Measurements from ENCODE around the gene MFF. TPM values are rescaled to one million over a fixed set of nuclear protein-coding genes. Genes with fewer than 3 reads are reported as not detected.

MFF gene
- total RNA-seq, 2 experiments from 2014 or later: 78.3 to 104 TPM

DNA sequence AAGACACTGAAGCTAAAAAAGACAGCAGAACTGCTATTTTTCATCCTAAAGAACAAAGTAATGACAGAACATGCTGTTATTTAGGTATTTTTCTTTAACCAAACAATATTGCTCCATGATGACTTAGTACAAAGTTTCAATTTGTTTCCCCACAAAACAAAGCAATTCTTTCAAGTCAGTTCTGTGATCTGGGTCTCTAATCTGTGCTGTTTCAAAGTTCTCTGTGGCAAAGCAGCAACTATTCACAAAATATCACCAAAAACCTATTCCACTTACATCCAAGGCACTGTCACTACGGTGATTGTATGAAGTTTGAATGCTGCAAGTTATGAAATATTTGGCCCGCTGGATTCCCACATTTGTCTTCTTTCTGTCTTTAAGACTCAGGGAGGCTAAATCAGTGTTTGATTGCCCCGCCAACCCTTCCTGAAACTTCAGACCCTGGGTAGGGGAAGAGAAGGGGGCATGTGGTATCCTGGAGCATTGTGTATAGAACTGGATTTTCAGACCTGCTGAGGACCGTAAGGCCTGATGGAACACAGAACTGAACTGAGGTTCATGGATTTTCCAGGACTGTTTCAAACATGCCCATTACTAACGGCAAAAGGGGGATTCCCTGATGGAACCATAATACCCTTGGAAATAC lies 13.1 kb upstream of the MFF start:
- intact Hi-C loops (cut with DNase I, micrococcal nuclease): no loop called here
- no peak overlapping the region for H3K27ac Mint-ChIP-seq
- no peaks in the 10 kb centered on the region for H3K36me3 Mint-ChIP-seq (ENCODE audit: low read depth)
- ChIA-PET POLR2A (no interaction called here), CTCF (interaction anchor here (0.6 kb wide), 1 partner anchor 1976 kb away, joined by 3 read pairs; no protein-coding TSS in a partner anchor)
- no peak overlapping the region for H3K4me3 Mint-ChIP-seq
- ATAC-seq (no peak), DNase-seq (no peak)
- no peaks in the 10 kb centered on the region for H3K4me1 Mint-ChIP-seq
- no peaks in the 10 kb centered on the region for H3K27me3 Mint-ChIP-seq
- H3K9me3 Mint-ChIP-seq (ENCODE audit: low read depth): no peaks in the 10 kb centered on the region

DNA sequence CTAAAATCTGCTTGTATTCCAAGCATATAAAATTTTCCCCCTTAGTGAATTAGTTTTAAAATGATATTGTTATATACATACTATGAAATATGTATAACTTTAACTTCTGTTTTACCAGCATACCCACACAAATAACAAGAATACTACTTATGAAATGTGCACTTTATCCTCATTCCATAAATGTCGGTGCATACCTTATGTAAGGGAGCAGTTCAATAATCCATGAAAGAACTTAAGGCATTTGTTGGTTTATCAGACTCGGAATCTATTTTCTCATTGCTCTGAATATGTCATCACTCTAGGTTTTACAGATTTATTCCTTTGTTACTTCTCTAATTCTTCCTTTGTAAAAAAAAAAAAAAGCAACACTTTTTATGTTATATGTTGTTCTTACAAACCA lies 12.5 kb upstream of the MFF start:
- H3K36me3 Mint-ChIP-seq (ENCODE audit: low read depth): no peaks in the 10 kb centered on the region
- H3K4me1 Mint-ChIP-seq: no peaks in the 10 kb centered on the region
- CTCF ChIA-PET: interaction anchor here (0.6 kb wide), 1 partner anchor 1975 kb away, joined by 3 read pairs; no protein-coding TSS in a partner anchor
- H3K27ac Mint-ChIP-seq: no peak overlapping the region
- H3K4me3 Mint-ChIP-seq: no peak overlapping the region
- POLR2A ChIA-PET: no interaction called here
- no peak for DNase-seq
- no peaks in the 10 kb centered on the region for H3K9me3 Mint-ChIP-seq (ENCODE audit: low read depth)
- no peaks in the 10 kb centered on the region for H3K27me3 Mint-ChIP-seq
- no peak for ATAC-seq
- intact Hi-C loops (cut with DNase I, micrococcal nuclease): no loop called here

DNA sequence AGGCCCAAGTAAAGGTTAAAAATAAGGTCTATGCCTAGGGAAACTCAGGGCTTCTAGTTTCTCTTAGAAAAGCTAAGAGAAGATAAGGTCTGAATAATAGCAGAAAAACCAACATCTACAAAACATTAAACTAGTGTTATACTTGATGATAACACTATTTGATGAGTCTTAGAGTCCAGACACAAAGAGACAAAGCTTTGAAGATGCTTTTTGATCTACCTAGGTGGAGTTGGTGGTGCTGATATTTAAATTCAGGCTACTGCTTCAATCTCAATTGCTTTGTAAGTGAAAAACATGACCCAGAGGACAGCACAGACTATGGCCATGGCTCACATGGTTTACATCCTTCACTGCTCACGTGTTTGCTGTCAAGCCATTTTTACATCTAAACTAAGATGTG lies 11.7 kb upstream of the MFF start:
- no peak for DNase-seq
- ChIA-PET CTCF (interaction anchor here (1.3 kb wide), 1 partner anchor 246 kb away, joined by 3 read pairs; no protein-coding TSS in a partner anchor), POLR2A (no interaction called here)
- Mint-ChIP-seq H3K9me3 (ENCODE audit: low read depth) (no peaks in the 10 kb centered on the region), H3K4me1 (no peaks in the 10 kb centered on the region), H3K27me3 (no peaks in the 10 kb centered on the region), H3K36me3 (ENCODE audit: low read depth) (no peaks in the 10 kb centered on the region), H3K27ac (no peak overlapping the region), H3K4me3 (no peak overlapping the region)
- intact Hi-C loops (cut with DNase I, micrococcal nuclease): no loop called here
- no peak for ATAC-seq

DNA sequence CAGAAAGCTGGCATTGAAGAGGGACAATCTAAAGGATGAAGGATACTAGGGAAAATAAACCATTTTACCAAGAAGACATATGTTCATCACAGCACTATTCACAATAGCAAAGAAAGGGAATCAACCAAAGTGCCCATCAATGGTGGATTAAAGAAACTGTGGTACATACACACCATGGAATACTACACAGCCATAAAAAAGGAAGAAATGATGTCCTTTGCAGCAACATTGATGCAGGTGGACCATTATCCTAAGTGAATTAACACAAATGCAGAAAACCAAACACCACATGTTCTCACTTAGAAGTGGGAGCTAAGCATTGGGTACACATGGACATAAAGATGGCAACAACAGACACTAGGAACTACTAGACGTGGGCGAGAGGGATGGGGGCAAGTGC lies 7.2 kb upstream of the MFF start:
- DNase-seq: no peak
- POLR2A ChIA-PET: no interaction called here
- Mint-ChIP-seq H3K27me3 (no peaks in the 10 kb centered on the region), H3K36me3 (ENCODE audit: low read depth) (no peaks in the 10 kb centered on the region), H3K9me3 (ENCODE audit: low read depth) (no peaks in the 10 kb centered on the region), H3K4me1 (no peaks in the 10 kb centered on the region), H3K4me3 (no peak overlapping the region), H3K27ac (no peak overlapping the region)
- intact Hi-C loops (cut with DNase I, micrococcal nuclease): no loop called here
- CTCF ChIA-PET: no interaction called here
- ATAC-seq: no peak

DNA sequence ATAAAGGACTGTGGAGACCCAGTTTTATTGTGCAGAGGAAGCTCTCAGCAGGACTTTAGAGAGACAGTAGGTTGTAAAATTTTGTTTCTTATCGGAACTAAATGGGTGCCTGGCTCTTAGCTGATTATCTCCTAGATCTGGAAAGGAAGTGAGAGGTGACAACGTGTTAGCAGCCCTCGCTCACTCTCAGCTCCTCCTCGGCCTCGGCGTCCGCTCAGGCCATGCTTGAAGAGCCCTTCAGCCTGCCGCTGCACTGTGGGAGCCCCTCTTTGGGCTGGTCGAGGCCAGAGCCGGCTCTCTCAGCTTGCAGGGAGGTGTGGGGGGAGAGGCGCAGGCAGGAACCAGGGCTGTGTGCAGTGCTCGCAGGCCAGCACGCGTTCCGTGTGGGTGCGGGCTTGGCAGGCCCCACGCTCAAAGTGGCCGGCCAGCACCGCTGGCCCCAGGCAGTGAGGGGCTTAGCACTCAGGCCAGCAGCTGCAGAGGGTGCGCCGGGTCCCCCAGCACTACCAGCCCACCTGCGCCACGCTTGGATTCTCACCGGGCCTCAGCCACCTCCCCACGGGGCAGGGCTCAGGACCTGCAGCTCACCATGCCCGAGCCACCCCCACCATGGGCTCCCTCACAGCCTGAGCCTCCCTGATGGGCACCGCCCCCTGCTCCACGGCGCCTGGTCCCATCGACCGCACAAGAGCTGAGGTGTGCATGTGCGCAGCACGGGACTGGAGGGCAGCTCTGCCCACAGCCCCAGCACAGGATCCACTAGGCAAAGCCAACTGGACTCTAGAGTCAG lies 4.6 kb upstream of the MFF start:
- intact Hi-C loops (cut with DNase I, micrococcal nuclease): loop anchor here in 1 of 2 experiments (10.0 kb wide), 1 partner anchor 526 kb away; the partner anchor contains the start of gene IRS1
- CTCF ChIA-PET: interaction anchor here (0.9 to 1.0 kb wide), 2 partner anchors 15 to 22 kb away, joined by 3 read pairs; no protein-coding TSS in a partner anchor

DNA sequence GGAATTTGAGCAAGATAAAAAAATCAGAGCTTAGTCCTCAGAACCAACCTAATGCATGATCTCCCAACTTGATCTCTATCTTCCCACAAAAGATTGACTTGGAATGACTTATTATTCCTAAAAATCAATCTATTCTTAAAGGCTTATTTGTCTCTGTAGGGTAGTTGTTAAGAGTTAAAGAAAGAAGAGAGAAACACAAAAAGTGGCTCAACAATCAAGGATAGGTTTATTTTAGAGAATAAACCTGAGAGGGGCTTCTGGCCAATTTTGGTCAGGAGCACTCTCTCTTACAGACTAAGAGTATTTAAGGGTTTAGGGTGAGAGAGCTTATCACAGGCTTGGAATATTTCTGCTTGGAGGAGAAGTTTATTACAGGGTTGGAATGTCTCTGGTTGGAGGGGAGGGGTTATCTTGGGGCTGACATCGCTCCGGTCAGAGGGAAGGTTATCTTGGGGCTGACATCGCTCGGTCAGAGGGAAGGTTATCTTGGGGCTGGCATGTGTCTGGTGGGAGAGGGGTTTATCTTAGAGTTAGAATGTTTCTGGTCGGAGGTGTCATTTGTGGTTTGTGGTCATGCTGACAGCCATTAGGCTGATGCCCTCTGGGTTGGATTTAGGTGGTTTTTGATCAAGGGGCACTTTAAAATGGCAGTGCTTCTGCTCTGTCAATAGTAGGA lies 2.4 kb upstream of the MFF start:
- intact Hi-C loops (cut with DNase I, micrococcal nuclease): loop anchor here in 1 of 2 experiments (10.0 kb wide), 1 partner anchor 528 kb away; the partner anchor contains the start of gene IRS1

More for the DNA sequence above, 4.6 kb upstream of the MFF start:
- Mint-ChIP-seq H3K27me3 (no peaks in the 10 kb centered on the region), H3K4me1 (peaks cover 6% of the 10 kb centered on the region), H3K36me3 (ENCODE audit: low read depth) (no peaks in the 10 kb centered on the region), H3K9me3 (ENCODE audit: low read depth) (peaks cover 1% of the 10 kb centered on the region), H3K4me3 (no peak overlapping the region), H3K27ac (no peak overlapping the region)
- ATAC-seq (no peak), DNase-seq (no peak)
- POLR2A ChIA-PET: no interaction called here

DNA sequence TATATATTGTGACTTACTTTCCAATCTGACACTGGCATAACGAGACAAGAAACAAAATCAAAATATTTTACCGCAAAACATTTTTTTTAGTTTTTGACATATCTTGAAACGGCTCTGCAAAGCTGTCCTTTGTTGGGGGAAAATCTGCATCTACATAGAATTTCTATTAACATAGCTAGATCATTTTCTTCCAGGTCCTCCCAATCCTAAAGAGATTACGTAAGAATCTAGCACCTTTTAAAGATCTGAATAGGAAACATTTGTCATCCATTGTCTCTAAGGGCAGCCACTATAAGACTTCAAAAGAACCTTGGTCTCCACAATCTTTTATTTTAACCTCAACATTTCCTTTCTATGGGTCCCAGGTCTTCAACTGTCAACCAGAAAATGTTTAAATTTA lies 1.2 kb upstream of the MFF start:
- ATAC-seq: no peak
- peak overlapping the region; percentile 89 for H3K4me3 Mint-ChIP-seq
- H3K9me3 Mint-ChIP-seq (ENCODE audit: low read depth): peaks cover 1% of the 10 kb centered on the region
- no peaks in the 10 kb centered on the region for H3K27me3 Mint-ChIP-seq
- ChIA-PET CTCF (interaction anchor here (0.6 to 1.0 kb wide), 2 partner anchors 85 to 443 kb away, joined by 3 read pairs; no protein-coding TSS in a partner anchor), POLR2A (no interaction called here)
- H3K4me1 Mint-ChIP-seq: peaks cover 27% of the 10 kb centered on the region
- H3K36me3 Mint-ChIP-seq (ENCODE audit: low read depth): peaks cover 4% of the 10 kb centered on the region
- H3K27ac Mint-ChIP-seq: no peak overlapping the region
- intact Hi-C loops (cut with DNase I, micrococcal nuclease): loop anchor here (2.0 to 10.0 kb wide), 4 partner anchors 87 to 533 kb away; partner anchors contain the start of gene IRS1 (in 1 of the 2)
- DNase-seq: no peak

More for the DNA sequence above, 2.4 kb upstream of the MFF start:
- H3K36me3 Mint-ChIP-seq (ENCODE audit: low read depth): no peaks in the 10 kb centered on the region
- peaks cover 19% of the 10 kb centered on the region for H3K4me1 Mint-ChIP-seq
- H3K9me3 Mint-ChIP-seq (ENCODE audit: low read depth): peaks cover 1% of the 10 kb centered on the region
- no peaks in the 10 kb centered on the region for H3K27me3 Mint-ChIP-seq
- ChIA-PET POLR2A (no interaction called here), CTCF (interaction anchor here (0.7 to 1.0 kb wide), 2 partner anchors 84 to 525 kb away, joined by 3 read pairs; no protein-coding TSS in a partner anchor)
- no peak for ATAC-seq
- no peak overlapping the region for H3K27ac Mint-ChIP-seq
- no peak overlapping the region for H3K4me3 Mint-ChIP-seq
- no peak for DNase-seq

DNA sequence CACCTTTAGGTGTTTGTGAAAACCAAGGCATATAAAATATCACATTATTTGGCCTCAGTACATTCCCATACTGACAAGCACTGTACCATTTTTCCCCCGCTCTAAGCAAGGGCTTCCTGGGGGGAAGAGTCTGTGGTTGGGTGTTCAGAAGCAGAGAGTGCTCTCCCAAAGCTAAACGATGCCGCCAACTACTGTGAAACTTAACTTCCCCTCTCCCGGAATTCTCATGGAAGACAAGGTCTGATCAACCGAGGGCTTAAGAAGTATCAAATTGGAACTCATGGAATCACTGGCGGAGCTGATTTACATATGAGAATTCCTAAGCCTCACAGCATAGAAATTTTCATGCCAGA lies 433 bp upstream of the MFF start:
- intact Hi-C loops (cut with DNase I, micrococcal nuclease): loop anchor here (2.0 to 10.0 kb wide), 4 partner anchors 86 to 534 kb away; partner anchors contain the start of gene IRS1 (in 1 of the 2)
- POLR2A ChIA-PET: no interaction called here
- H3K9me3 Mint-ChIP-seq (ENCODE audit: low read depth): peaks cover 1% of the 10 kb centered on the region
- peak overlapping the region; percentile 89 for H3K4me3 Mint-ChIP-seq
- DNase-seq: peak; percentile 10
- CTCF ChIA-PET: interaction anchor here (0.7 to 1.1 kb wide), 2 partner anchors 14 to 100 kb away, joined by 3 read pairs; no protein-coding TSS in a partner anchor
- no peak for ATAC-seq
- H3K27me3 Mint-ChIP-seq: no peaks in the 10 kb centered on the region
- peaks cover 27% of the 10 kb centered on the region for H3K4me1 Mint-ChIP-seq
- peaks cover 4% of the 10 kb centered on the region for H3K36me3 Mint-ChIP-seq (ENCODE audit: low read depth)
- peak overlapping the region; percentile 89 for H3K27ac Mint-ChIP-seq

DNA sequence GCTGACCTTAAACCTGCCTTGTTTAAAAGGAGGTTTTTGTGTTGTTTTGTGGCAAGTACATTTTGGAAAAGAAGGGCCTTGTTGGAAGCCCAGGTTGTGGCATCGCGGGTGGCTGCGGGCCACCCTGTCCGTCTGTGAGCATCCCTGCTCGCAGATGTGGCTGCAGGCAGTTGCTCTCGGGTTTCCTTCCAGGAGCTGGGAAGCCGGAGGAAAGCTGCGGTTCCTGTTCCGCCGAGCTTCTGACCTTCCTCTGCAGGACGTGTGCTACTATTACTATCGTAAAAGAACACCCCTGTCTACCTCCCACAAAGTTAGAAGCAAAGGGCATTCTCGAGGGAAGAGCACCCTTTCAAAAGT lies 766 bp downstream of the MFF start:
- ChIA-PET CTCF (interaction anchor here (0.8 to 1.1 kb wide), 2 partner anchors 16 to 332 kb away, joined by 3 read pairs; no protein-coding TSS in a partner anchor), POLR2A (no interaction called here)
- Mint-ChIP-seq H3K9me3 (ENCODE audit: low read depth) (peaks cover 1% of the 10 kb centered on the region), H3K4me1 (peaks cover 30% of the 10 kb centered on the region), H3K36me3 (ENCODE audit: low read depth) (peaks cover 7% of the 10 kb centered on the region), H3K27ac (peak overlapping the region; percentile 91), H3K4me3 (peak overlapping the region; percentile 89), H3K27me3 (no peaks in the 10 kb centered on the region)
- ATAC-seq (no peak), DNase-seq (peak; percentile 41)
- intact Hi-C loops (cut with DNase I, micrococcal nuclease): loop anchor here (1.0 to 10.0 kb wide), 10 partner anchors 48 to 535 kb away; partner anchors contain the start of genes IRS1 (in 1 of the 2) and RHBDD1 (in 1 of the 2)

DNA sequence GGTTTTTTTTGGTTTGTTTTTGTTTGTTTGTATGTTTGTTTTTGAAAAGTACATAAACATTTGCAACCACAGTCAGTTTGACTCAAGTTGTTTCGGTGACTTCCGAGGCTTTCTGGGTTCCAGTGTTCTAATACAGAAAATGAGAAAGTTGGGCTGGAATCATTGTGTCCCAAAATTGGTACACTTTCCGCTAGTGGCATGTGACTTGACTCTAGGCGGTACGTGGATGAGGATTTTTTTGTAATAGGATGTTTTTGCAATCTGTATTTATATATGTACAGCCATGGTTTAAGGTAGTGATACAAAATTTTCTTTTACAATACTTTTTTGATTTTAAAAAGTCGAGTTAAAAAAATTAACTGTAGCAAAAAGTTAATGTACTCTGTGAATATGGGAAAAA lies 1.7 kb downstream of the MFF start:
- peak overlapping the region; percentile 89 for H3K4me3 Mint-ChIP-seq
- H3K9me3 Mint-ChIP-seq (ENCODE audit: low read depth): peaks cover 1% of the 10 kb centered on the region
- H3K4me1 Mint-ChIP-seq: peaks cover 30% of the 10 kb centered on the region
- peaks cover 13% of the 10 kb centered on the region for H3K36me3 Mint-ChIP-seq (ENCODE audit: low read depth)
- H3K27ac Mint-ChIP-seq: no peak overlapping the region
- intact Hi-C loops (cut with DNase I, micrococcal nuclease): loop anchor here in 1 of 2 experiments (5.0 to 10.0 kb wide), 2 partner anchors 136 to 532 kb away; partner anchors contain the start of gene IRS1
- no peak for DNase-seq
- no peak for ATAC-seq
- ChIA-PET POLR2A (interaction anchor here (0.8 kb wide), 1 partner anchor 26 kb away, joined by 3 read pairs; no protein-coding TSS in a partner anchor), CTCF (no interaction called here)
- no peaks in the 10 kb centered on the region for H3K27me3 Mint-ChIP-seq

DNA sequence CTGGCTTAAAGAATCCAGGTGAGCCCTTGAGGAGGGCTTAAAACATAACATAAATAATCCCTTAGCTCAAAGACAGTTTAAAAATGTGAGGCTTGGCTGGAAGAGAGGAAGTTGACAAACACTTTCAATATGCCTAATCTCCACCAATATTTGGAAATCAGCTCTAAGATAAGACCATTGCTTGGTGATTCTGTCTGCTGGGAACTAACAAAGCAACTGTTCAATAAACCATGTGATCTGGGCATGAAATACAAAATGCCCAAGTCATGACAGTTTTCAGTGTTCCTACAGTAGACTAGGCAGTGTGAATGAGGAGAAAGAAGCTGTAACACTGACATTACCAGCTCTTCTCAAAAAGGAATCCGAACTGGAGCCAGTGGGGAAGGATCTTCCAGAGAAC lies 10.7 kb downstream of the MFF start:
- no peak for DNase-seq
- Mint-ChIP-seq H3K27ac (peak overlapping the region; percentile 2), H3K9me3 (ENCODE audit: low read depth) (no peaks in the 10 kb centered on the region), H3K27me3 (no peaks in the 10 kb centered on the region), H3K4me3 (no peak overlapping the region), H3K36me3 (ENCODE audit: low read depth) (peaks cover 59% of the 10 kb centered on the region), H3K4me1 (peaks cover 17% of the 10 kb centered on the region)
- ChIA-PET POLR2A (no interaction called here), CTCF (interaction anchor here (0.6 to 1.2 kb wide), 4 partner anchors 9 to 141 kb away, joined by 3 to 4 read pairs (median 3); no protein-coding TSS in a partner anchor)
- peak; percentile 33 for ATAC-seq
- intact Hi-C loops (cut with DNase I, micrococcal nuclease): no loop called here
